Measurements from ENCODE around the gene SCD5.

Gene SCD5

DNA sequence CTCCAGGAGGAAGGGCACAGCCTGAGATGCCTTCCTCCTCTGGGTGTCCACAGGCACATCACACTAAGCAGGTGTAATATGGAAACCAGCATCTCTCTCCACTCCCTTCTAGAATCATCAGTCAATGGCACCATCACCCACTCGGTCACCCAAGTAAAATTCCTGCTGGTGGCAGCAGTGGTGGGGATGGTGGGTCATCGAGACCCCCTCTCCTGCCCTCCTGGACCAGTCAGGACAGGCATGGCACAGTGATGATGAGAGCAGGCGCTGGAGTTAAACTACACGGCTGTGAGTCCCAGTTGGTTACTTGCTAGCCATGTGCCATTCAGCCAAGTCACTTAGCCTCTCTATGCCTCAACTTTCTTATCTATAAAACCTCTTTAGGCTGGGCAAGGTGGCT lies 42.5 kb downstream of the SCD5 start:
- no peak overlapping the region for H3K14ac ChIP-seq (ENCODE audit: low read length)
- WGBS, 2 donors (ENCODE audit: extremely low coverage in 2 of 2, insufficient read length in 2 of 2, insufficient replicate concordance in 1 of 2), result no CpG with 5 or more reads among the region's 4 CpGs
- no peaks in the 10 kb centered on the region for H3K79me1 ChIP-seq (ENCODE audit: low read depth, low read length)
- peaks cover 0 to 2% of the 10 kb centered on the region in 2 donors for H3K9me3 ChIP-seq (replicated peaks in 1 of 2; ENCODE audit: control insufficient read depth in 2 of 2, insufficient read depth in 1 of 2, low read depth in 1 of 2, low read length in 2 of 2)
- no peak overlapping the region for H3K27ac ChIP-seq (replicated peaks; ENCODE audit: low read length)
- H3K4me3 ChIP-seq (ENCODE audit: low read length in 2 of 2), result no peak overlapping the region
- no peak overlapping the region for H3K23ac ChIP-seq (ENCODE audit: low read depth, low read length, poor library complexity)
- no peak overlapping the region for H2AFZ ChIP-seq (ENCODE audit: low read length)
- no peak overlapping the region for H3K18ac ChIP-seq (ENCODE audit: low read length)
- no peak overlapping the region for H4K8ac ChIP-seq (ENCODE audit: low read depth, low read length)
- no peak overlapping the region for H3K4ac ChIP-seq (ENCODE audit: low read length)
- no peak overlapping the region for H2BK15ac ChIP-seq (ENCODE audit: low read length)
- peaks cover 20 to 22% of the 10 kb centered on the region in 2 donors for H3K4me1 ChIP-seq (ENCODE audit: control insufficient read depth in 2 of 2, insufficient read depth in 1 of 2, low read depth in 1 of 2, low read length in 2 of 2)
- DNase-seq (ENCODE audit: low spot score), result no peak
- no peak overlapping the region for H2BK120ac ChIP-seq (ENCODE audit: low read depth, low read length)
- no peaks in the 10 kb centered on the region for H3K36me3 ChIP-seq (replicated peaks in 1 of 2; ENCODE audit: control insufficient read depth in 2 of 2, insufficient read depth in 2 of 2, low read length in 2 of 2)
- H3K27me3 ChIP-seq (ENCODE audit: control insufficient read depth in 3 of 3, insufficient read depth in 3 of 3, low read depth in 1 of 3, low read length in 3 of 3), result no peaks in the 10 kb centered on the region
- no peak overlapping the region for H2BK12ac ChIP-seq (ENCODE audit: low read length)
- no peak overlapping the region for H3K4me2 ChIP-seq (ENCODE audit: insufficient read depth, low read length, poor library complexity, severe bottlenecking)
- no peak overlapping the region for H3K9ac ChIP-seq (ENCODE audit: low read depth, low read length, poor library complexity)
- H2BK5ac ChIP-seq (ENCODE audit: low read length), result no peak overlapping the region
- H2AK5ac ChIP-seq (ENCODE audit: low read depth, low read length), result no peak overlapping the region
- H4K91ac ChIP-seq (ENCODE audit: low read depth, low read length, poor library complexity), result no peak overlapping the region

DNA sequence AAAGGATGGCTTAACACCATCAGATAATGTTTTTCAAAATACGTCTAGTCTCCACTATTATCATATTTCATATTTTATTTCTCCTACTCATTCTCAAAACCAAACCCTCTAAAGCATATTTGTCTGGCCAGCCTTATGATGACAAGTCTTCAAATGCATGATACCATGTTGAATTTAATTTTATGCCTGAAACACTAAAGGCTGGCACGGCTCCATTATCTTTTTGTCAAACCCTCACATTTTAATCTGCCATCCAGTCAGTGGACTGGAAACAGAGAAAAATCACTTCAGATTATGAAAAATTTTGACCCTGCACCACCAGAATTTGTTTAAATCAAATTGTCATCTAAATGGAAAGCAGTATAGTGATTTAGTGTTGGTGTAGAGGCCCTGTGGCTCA lies 42.9 kb downstream of the SCD5 start:
- no peak overlapping the region for H2BK15ac ChIP-seq (ENCODE audit: low read length)
- no peaks in the 10 kb centered on the region for H3K27me3 ChIP-seq (ENCODE audit: control insufficient read depth in 3 of 3, insufficient read depth in 3 of 3, low read depth in 1 of 3, low read length in 3 of 3)
- H2BK12ac ChIP-seq (ENCODE audit: low read length), result no peak overlapping the region
- no peaks in the 10 kb centered on the region for H3K79me1 ChIP-seq (ENCODE audit: low read depth, low read length)
- H2AFZ ChIP-seq (ENCODE audit: low read length), result no peak overlapping the region
- 100% methylated on average over 1 of the region's 2 CpGs; no CpG with 5 or more reads in 1 of the 2 donors for WGBS, 2 donors (ENCODE audit: extremely low coverage in 2 of 2, insufficient read length in 2 of 2, insufficient replicate concordance in 1 of 2)
- H3K14ac ChIP-seq (ENCODE audit: low read length), result no peak overlapping the region
- H2AK5ac ChIP-seq (ENCODE audit: low read depth, low read length), result no peak overlapping the region
- H3K4me2 ChIP-seq (ENCODE audit: insufficient read depth, low read length, poor library complexity, severe bottlenecking), result no peak overlapping the region
- no peak overlapping the region for H3K4me3 ChIP-seq (ENCODE audit: low read length in 2 of 2)
- no peak overlapping the region for H3K9ac ChIP-seq (ENCODE audit: low read depth, low read length, poor library complexity)
- no peak overlapping the region for H3K18ac ChIP-seq (ENCODE audit: low read length)
- no peak overlapping the region for H2BK120ac ChIP-seq (ENCODE audit: low read depth, low read length)
- H4K91ac ChIP-seq (ENCODE audit: low read depth, low read length, poor library complexity), result no peak overlapping the region
- H3K36me3 ChIP-seq (replicated peaks in 1 of 2; ENCODE audit: control insufficient read depth in 2 of 2, insufficient read depth in 2 of 2, low read length in 2 of 2), result no peaks in the 10 kb centered on the region
- H3K4ac ChIP-seq (ENCODE audit: low read length), result no peak overlapping the region
- no peak for DNase-seq (ENCODE audit: low spot score)
- H3K9me3 ChIP-seq (replicated peaks in 1 of 2; ENCODE audit: control insufficient read depth in 2 of 2, insufficient read depth in 1 of 2, low read depth in 1 of 2, low read length in 2 of 2), result peaks cover 0 to 2% of the 10 kb centered on the region in 2 donors
- no peak overlapping the region for H2BK5ac ChIP-seq (ENCODE audit: low read length)
- peaks cover 19 to 20% of the 10 kb centered on the region in 2 donors for H3K4me1 ChIP-seq (ENCODE audit: control insufficient read depth in 2 of 2, insufficient read depth in 1 of 2, low read depth in 1 of 2, low read length in 2 of 2)
- no peak overlapping the region for H4K8ac ChIP-seq (ENCODE audit: low read depth, low read length)
- H3K27ac ChIP-seq (replicated peaks; ENCODE audit: low read length), result no peak overlapping the region
- no peak overlapping the region for H3K23ac ChIP-seq (ENCODE audit: low read depth, low read length, poor library complexity)

DNA sequence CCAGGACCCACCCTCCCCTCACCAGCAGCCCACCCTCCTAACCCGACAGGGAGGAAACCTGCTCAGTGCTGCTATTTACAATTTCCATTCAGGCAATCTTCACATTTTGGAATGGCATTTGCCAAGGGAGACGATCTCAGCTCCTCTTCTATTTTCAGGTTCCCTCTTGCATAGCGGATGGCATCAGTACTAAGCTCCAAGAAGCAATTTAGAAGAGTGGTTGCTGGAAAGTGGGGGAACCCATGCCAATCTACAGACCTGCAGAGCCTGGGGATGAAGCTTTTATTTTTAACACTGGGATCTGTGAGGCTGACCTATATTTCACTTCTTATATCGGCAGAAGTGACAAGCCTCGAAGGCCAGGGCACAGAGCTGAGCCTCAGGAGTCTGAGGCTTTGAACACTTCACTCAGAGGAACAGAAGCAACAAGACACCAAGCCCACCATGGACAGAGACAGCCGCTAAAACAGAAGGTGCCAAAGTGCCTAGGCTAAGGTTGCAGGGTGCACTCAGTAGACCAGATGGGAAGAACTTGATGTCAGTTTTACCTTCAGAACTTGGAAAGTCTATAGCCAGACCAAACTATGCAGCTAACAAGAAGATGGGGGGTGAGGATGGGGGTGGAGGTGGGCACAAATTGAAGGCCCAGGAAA lies 44.0 kb downstream of the SCD5 start:
- H3K27me3 ChIP-seq (ENCODE audit: control insufficient read depth in 3 of 3, insufficient read depth in 3 of 3, low read depth in 1 of 3, low read length in 3 of 3), result no peaks in the 10 kb centered on the region
- no CpG with 5 or more reads among the region's 6 CpGs for WGBS, 2 donors (ENCODE audit: extremely low coverage in 2 of 2, insufficient read length in 2 of 2, insufficient replicate concordance in 1 of 2)
- no peak overlapping the region for H3K4me3 ChIP-seq (ENCODE audit: low read length in 2 of 2)
- DNase-seq (ENCODE audit: low spot score), result no peak
- no peak overlapping the region for H2BK5ac ChIP-seq (ENCODE audit: low read length)
- H2BK12ac ChIP-seq (ENCODE audit: low read length), result no peak overlapping the region
- H4K91ac ChIP-seq (ENCODE audit: low read depth, low read length, poor library complexity), result no peak overlapping the region
- no peak overlapping the region for H2AFZ ChIP-seq (ENCODE audit: low read length)
- no peak overlapping the region for H3K14ac ChIP-seq (ENCODE audit: low read length)
- no peak overlapping the region for H3K9ac ChIP-seq (ENCODE audit: low read depth, low read length, poor library complexity)
- peaks cover 0 to 2% of the 10 kb centered on the region in 2 donors for H3K9me3 ChIP-seq (replicated peaks in 1 of 2; ENCODE audit: control insufficient read depth in 2 of 2, insufficient read depth in 1 of 2, low read depth in 1 of 2, low read length in 2 of 2)
- peaks cover 17 to 20% of the 10 kb centered on the region in 2 donors for H3K4me1 ChIP-seq (ENCODE audit: control insufficient read depth in 2 of 2, insufficient read depth in 1 of 2, low read depth in 1 of 2, low read length in 2 of 2)
- no peak overlapping the region for H3K23ac ChIP-seq (ENCODE audit: low read depth, low read length, poor library complexity)
- no peak overlapping the region for H3K18ac ChIP-seq (ENCODE audit: low read length)
- no peak overlapping the region for H2BK15ac ChIP-seq (ENCODE audit: low read length)
- no peak overlapping the region for H3K4ac ChIP-seq (ENCODE audit: low read length)
- H2AK5ac ChIP-seq (ENCODE audit: low read depth, low read length), result no peak overlapping the region
- no peak overlapping the region for H4K8ac ChIP-seq (ENCODE audit: low read depth, low read length)
- H3K4me2 ChIP-seq (ENCODE audit: insufficient read depth, low read length, poor library complexity, severe bottlenecking), result no peak overlapping the region
- H3K79me1 ChIP-seq (ENCODE audit: low read depth, low read length), result no peaks in the 10 kb centered on the region
- H3K27ac ChIP-seq (replicated peaks; ENCODE audit: low read length), result no peak overlapping the region
- no peak overlapping the region for H2BK120ac ChIP-seq (ENCODE audit: low read depth, low read length)
- H3K36me3 ChIP-seq (replicated peaks in 1 of 2; ENCODE audit: control insufficient read depth in 2 of 2, insufficient read depth in 2 of 2, low read length in 2 of 2), result no peaks in the 10 kb centered on the region

DNA sequence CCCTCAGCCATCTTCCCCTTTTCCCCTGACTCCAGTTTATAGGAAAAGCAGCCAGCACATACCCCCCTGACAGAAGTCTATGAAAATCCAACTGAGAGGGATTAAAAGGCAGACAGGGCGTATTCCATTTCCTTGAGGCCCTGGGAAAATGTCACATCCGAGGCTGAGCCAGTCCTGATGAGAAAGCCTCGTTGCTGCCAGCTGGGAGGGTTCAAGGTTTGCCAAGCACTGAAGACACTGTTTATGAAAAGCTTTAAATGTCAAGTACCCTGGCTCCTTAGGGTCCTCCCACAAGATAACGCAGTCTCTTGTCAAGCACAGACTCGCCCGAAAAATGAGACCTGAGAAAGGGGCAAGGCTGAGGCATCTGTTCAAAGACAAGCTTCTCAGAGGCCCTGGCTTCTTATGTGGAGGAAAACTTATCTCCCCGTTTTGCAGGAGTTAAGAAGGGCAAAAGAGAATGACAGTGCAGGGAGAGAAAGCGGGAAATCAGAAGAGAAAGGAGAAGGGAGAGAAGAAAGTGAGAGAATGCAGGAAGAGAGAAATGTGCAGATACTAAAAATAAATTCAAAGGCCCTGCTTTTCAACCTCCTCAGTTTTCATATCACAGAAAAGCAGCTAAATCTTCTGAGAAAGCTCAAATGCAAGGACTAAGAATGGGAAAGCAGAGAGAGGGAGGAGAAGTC lies 44.7 kb downstream of the SCD5 start:
- Histone ChIP-seq H3K14ac (ENCODE audit: low read length) (no peak overlapping the region), H3K79me1 (ENCODE audit: low read depth, low read length) (no peaks in the 10 kb centered on the region), H3K9ac (ENCODE audit: low read depth, low read length, poor library complexity) (no peak overlapping the region), H2BK5ac (ENCODE audit: low read length) (no peak overlapping the region), H3K23ac (ENCODE audit: low read depth, low read length, poor library complexity) (no peak overlapping the region), H4K8ac (ENCODE audit: low read depth, low read length) (no peak overlapping the region), H3K27me3 (ENCODE audit: control insufficient read depth in 3 of 3, insufficient read depth in 3 of 3, low read depth in 1 of 3, low read length in 3 of 3) (no peaks in the 10 kb centered on the region), H3K18ac (ENCODE audit: low read length) (no peak overlapping the region), H3K4ac (ENCODE audit: low read length) (no peak overlapping the region), H2BK120ac (ENCODE audit: low read depth, low read length) (no peak overlapping the region), H3K9me3 (replicated peaks in 1 of 2; ENCODE audit: control insufficient read depth in 2 of 2, insufficient read depth in 1 of 2, low read depth in 1 of 2, low read length in 2 of 2) (peaks cover 0 to 2% of the 10 kb centered on the region in 2 donors), H2BK15ac (ENCODE audit: low read length) (no peak overlapping the region), H2AK5ac (ENCODE audit: low read depth, low read length) (no peak overlapping the region), H3K36me3 (replicated peaks in 1 of 2; ENCODE audit: control insufficient read depth in 2 of 2, insufficient read depth in 2 of 2, low read length in 2 of 2) (no peaks in the 10 kb centered on the region), H4K91ac (ENCODE audit: low read depth, low read length, poor library complexity) (no peak overlapping the region), H3K4me3 (ENCODE audit: low read length in 2 of 2) (no peak overlapping the region), H2AFZ (ENCODE audit: low read length) (no peak overlapping the region), H3K4me1 (ENCODE audit: control insufficient read depth in 2 of 2, insufficient read depth in 1 of 2, low read depth in 1 of 2, low read length in 2 of 2) (peaks cover 12 to 20% of the 10 kb centered on the region in 2 donors), H3K27ac (replicated peaks; ENCODE audit: low read length) (no peak overlapping the region), H3K4me2 (ENCODE audit: insufficient read depth, low read length, poor library complexity, severe bottlenecking) (no peak overlapping the region), H2BK12ac (ENCODE audit: low read length) (no peak overlapping the region)
- DNase-seq (ENCODE audit: low spot score), result no peak
- WGBS, 2 donors (ENCODE audit: extremely low coverage in 2 of 2, insufficient read length in 2 of 2, insufficient replicate concordance in 1 of 2), result no CpG with 5 or more reads among the region's 8 CpGs

Data from neuronal stem cell (in vitro differentiated cells).